NOMO-1 treated with dmso at 0.1 percent for 144 hours (cell line): ENCODE measurements around the gene TATDN2.

ENCODE experiments used
- DNase-seq: peaks from one replicate; lab custom pipeline; 2025; ENCODE audit not compliant: unreplicated experiment; lab: John Stamatoyannopoulos, UW

The TATDN2 gene

GRCh38 chr3:10234526-10235230 is 13.6 kb upstream of the TATDN2 start:
- DNase-seq: no peak

- DNase-seq: no peak
Observed at GRCh38 chr3:10235551-10235950, 12.7 kb upstream of the TATDN2 start.

DNA sequence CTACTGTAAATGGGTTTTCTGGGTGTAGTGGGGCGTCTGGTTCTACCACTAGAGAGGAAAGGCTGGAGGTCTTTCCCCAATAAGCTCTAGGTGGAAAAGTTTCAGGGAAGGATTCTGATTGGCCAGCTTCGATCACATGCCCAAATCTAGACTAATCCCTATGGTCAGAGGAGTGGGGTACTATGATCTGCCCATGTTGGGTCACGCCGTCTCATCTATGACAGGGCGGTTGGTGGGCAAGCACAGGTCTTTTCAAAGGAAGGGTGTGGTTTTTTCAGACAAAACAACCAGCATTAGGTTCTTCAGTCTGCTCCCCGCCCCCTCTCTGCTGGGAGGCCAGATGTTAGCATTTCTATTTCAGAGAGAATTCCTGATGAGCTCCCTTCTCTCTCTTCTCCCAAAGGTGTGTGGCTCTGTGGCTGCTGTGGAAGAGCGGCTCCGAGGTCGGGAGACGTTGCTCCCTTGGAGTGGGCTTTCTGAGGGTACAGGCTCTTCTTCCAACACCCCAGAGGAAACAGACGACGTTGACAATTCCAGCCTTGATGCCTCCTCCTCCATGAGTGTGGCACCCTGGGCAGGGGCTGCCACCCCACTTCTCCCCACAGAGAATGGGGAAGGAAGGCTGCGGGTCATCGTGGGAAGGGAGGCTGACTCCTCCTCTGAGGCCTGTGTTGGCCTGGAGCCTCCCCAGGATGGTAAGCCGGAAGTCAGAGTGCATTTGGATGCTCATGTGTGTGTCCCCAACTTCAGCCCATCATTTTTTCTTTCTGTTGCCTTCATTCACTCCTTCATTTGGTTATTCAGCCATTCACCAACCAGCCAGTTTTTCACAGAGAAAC is 9.7 kb upstream of the TATDN2 start:
- DNase-seq: no peak

DNA sequence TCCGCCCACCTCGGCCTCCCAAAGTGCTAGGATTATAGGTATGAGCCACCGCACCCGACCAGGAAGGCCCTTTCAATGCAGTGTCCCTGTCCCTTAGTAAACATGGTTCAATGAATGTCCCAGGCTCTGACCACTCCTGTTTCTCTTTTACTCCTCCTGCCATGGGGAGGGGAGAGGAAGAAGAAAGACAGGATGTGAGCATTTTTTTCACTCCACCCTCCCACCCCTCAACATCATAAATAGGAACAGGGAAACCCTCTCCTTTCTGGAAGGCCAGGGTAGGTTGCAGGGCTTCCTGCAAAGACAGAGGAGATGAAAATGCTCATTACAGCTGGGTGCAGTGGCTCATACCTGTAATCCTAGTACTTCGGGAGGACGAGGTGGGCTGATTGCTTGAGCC is 7.5 kb upstream of the TATDN2 start:
- no peak for DNase-seq

DNA sequence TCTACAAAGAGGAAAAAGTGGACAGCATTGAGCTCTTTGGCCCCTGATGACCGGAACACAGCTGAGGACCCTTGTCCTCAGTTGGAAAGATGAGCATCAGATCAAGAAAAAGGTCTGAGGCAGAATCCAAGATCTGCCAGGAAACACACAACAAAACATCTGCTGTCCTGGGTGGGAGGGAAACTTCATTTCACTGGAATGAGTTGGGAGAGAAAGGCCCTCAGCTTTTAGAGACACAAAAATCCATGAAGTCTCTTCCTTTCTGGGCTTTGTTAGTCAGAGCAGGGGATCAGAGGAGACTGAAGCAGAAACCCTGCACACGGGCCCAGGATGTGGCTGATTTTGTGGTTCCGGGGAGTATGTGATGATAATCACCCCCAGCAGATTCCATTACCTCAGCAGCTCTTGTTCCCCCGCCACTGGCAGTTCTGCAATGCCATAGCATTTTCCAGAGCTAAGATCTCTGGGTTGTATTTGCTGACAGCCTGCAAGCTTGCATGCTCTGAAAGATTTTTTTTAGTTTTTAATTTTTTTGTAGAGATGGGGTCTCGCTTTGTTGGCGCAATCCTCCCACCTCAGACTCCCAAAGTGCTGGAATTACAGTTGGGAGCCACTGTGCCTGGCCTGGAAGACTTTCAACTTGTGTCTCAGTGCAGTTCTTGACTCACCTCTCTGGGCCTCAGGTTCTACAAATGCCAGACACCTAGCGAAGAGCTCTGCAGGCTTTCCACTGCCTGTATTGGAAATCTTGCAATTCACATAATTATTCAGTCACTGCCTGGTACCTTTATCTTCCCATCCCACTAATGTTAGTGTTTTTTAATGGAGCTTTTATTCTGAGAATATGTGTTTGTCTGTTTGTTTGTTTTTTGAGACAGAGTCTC is 5.8 kb upstream of the TATDN2 start:
- DNase-seq: no peak

DNA sequence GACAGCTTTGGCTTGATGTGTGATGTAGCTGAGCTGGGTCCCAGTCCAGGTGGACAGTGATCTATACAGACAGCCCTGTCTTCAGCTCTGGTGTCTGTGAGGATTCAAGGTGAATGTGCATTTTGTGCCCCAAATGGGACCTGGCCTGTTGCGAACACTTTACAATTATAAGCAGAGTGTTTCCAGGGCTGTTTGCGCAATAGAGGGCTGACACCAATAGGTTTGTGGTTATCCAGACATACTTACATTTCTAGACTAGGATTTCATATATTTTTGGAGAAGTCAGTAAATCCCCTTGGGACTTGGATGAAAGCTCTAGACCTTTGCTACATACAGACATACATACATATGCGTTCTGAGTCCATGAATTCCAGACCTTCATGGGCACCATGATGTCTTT is 4.2 kb upstream of the TATDN2 start:
- no peak for DNase-seq

GRCh38 chr3:10245081-10245712 is 3.1 kb upstream of the TATDN2 start:
- no peak for DNase-seq

GRCh38 chr3:10247679-10248183 is 528 bp upstream of the TATDN2 start:
- DNase-seq: no peak

- DNase-seq: no peak
Observed at GRCh38 chr3:10248984-10249748, 907 bp downstream of the TATDN2 start.

DNA sequence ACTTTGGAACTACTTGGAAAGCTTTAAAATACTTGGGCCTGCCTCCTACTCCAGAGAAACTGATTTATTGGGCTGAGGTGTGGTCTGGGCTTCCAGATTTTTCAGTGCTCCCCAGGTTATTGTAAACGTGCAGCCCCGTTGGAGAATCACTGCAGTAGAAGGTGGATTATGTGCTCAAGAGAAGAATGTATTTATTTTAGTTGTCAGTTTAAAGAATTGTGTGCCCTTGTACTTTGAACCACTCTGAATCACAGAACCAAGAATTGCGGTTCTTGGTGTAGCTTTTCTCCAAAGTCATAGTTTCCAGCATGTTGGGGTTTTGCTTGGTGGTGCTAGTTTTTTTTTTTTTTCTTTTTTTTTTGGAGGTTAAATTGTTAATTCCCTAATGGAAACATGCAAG is 1.6 kb downstream of the TATDN2 start:
- DNase-seq: no peak

DNA sequence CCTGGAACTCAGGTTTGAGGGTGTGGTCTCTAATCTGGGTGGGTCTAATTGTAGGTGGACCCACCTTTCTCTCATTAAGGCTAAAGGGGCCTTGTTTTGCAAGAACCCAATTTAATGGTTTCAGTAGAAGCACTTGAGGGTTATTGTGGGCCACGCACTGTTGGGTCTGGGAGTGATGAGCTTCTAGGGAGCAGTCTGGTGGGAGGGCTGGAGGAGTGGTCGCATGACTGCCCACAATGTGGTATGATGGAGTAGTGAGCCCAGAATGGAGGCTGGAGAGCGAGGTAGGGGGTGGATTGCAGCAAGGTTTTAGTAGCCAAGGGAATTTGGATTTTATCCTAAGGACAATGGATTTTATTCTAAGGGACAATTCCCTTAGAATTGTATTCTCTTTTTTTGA is 2.7 kb downstream of the TATDN2 start:
- DNase-seq: no peak

GRCh38 chr3:10253731-10254130 is 5.5 kb downstream of the TATDN2 start:
- no peak for DNase-seq

DNA sequence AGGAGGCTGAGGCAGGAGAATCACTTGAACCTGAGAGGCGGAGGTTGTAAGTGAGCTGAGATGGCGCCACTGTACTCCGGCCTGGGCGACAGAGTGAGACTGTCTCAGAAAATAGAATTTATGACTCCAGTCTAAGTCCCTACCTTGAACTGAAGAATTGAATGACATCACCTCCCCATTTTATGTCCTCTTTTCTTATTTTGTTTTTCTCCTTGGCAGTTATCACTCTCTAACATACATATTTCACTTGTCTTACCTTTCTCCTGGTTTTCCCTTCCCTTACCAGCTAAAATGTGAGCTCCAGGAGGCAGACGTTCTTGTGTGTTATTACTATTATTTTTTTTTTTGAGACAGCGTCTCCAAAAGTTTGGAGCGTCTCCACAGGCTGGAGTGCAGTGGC is 7.6 kb downstream of the TATDN2 start:
- DNase-seq: no peak

DNA sequence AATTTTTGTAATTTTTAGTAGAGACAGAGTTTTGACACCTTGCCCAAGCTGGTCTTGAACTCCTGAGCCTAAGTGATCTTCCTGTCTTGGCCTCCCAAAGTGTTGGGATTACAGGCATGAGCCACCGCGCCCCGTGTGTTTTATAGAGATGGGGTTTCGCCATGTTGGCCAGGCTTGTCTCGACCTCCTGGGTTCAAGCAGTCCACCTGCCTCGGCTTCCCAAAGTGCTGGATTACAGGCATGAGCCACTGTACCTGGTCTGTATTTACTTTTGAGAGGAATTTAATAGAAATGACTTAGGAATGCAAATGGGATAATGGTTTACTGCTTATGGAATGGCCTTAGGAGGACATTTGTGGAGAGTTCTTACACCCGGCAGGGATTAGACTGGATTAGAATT is 10.8 kb downstream of the TATDN2 start:
- DNase-seq: no peak

DNA sequence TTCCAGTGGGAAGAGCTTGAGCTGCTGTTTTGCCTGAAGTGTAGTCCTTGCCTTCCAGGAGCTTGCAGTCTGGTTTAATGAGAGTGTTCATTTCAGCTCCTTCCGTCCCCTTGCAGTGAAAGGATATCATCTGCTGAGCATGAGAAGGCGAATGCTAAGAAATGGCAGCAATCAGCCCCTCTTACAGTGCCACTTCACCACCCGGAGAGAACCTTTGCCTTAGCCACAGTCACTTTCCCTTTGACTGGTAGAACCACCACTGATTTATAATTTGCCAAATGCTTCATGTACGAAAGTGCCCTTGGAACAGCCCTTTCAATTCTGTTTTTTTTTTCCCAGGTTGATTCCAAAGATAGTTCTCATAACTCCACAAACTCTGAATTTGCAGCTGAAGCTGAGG is 11.5 kb downstream of the TATDN2 start:
- DNase-seq: no peak

DNA sequence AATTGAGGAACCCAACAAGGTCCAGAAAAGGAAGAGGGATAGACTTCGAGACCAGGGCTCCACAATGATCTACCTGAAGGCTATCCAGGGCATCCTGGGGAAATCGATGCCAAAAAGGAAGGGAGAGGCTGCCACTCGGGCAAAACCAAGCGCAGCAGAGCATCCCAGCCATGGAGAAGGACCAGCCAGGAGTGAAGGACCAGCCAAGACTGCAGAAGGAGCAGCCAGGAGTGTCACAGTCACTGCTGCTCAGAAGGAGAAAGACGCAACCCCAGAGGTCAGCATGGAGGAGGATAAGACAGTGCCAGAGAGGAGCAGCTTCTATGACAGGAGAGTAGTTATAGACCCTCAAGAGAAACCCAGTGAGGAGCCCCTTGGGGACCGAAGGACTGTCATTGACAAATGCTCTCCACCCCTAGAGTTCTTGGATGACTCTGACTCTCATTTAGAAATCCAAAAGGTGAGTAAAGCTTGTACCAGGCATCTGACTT is 12.0 kb downstream of the TATDN2 start:
- DNase-seq: no peak

DNA sequence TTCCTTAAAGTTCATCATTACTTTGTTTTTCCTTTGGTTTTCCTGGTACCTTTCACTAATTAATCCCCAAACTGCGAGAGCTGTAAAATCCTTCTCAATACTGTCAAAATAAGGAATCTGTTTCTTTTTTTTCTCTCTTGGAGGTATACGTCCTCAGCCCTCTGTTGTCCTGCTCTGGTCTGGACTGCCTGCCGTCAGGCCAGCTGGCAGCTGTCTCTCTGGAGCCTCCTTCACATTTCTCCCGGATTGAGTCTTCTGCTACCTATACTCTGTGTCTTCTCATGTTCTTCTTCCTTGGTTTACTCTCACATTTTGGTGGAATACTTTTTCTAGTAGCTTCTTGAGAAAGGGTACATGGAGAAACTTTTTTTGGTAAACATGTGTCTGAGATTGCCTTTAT is 13.8 kb downstream of the TATDN2 start:
- no peak for DNase-seq

- DNase-seq: no peak
Observed at GRCh38 chr3:10263646-10264363, 15.5 kb downstream of the TATDN2 start.

- no peak for DNase-seq
Observed at GRCh38 chr3:10265833-10266232, 17.6 kb downstream of the TATDN2 start.
